ENCODE results near the gene IGSF6. TPM values are rescaled to one million over a fixed set of nuclear protein-coding genes. Genes with fewer than 3 reads are reported as not detected.

IGSF6 gene
- total and polyA plus RNA-seq, 2 of the 13 experiments (the other 11 are each of a cell fraction or from before 2014, with no cell fraction given): not detected

DNA sequence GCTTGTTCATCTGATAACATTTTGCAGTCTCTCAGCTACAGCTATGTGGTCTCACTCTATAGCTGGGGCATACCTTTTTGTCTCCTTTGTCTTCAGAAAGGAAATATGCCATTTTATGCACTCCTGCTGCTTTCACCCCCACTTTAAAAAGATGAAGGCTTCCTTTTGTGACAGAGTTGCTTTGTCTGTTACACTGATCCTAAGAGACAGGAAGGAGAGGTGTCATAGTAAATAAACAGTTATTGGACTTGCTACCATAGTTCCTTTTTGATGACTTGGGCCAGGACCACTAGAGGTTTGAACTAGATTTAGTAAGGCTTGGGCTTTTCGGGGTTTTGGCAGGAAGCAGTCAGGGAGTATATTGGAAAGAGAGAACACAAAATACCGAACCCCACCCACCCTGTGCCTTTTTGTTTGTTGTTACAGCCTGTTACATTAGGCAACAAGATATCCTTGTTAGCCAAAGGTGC lies 54.8 kb downstream of the IGSF6 start (continued):
- TF ChIP-seq SOX6 (IDR thresholded peaks at IDR 0.05): no peak
- TF ChIP-seq SOX6 (CRISPR knock-in tag; IDR thresholded peaks at IDR 0.05): peak; percentile 38; the same call in 1 of the 2 replicates
- TF ChIP-seq, protein P1, sequence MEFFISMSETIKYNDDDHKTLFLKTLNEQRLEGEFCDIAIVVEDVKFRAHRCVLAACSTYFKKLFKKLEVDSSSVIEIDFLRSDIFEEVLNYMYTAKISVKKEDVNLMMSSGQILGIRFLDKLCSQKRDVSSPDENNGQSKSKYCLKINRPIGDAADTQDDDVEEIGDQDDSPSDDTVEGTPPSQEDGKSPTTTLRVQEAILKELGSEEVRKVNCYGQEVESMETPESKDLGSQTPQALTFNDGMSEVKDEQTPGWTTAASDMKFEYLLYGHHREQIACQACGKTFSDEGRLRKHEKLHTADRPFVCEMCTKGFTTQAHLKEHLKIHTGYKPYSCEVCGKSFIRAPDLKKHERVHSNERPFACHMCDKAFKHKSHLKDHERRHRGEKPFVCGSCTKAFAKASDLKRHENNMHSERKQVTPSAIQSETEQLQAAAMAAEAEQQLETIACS (CRISPR knock-in tag; IDR thresholded peaks at IDR 0.05): peak; percentile 39; the same call in 1 of the 2 replicates
- TF ChIP-seq ELF3 (CRISPR knock-in tag; IDR thresholded peaks at IDR 0.05): peak; percentile 30; the same call in 1 of the 2 replicates
- TF ChIP-seq SAP130 (CRISPR knock-in tag; IDR thresholded peaks at IDR 0.05; ENCODE audit: low read depth): peak; percentile 53
- TF ChIP-seq SALL2 (CRISPR knock-in tag; IDR thresholded peaks at IDR 0.05): no peak
- TF ChIP-seq SOX5 (CRISPR knock-in tag; IDR thresholded peaks at IDR 0.05; ENCODE audit: borderline replicate concordance): peak; percentile 83
- TF ChIP-seq, protein P2, sequence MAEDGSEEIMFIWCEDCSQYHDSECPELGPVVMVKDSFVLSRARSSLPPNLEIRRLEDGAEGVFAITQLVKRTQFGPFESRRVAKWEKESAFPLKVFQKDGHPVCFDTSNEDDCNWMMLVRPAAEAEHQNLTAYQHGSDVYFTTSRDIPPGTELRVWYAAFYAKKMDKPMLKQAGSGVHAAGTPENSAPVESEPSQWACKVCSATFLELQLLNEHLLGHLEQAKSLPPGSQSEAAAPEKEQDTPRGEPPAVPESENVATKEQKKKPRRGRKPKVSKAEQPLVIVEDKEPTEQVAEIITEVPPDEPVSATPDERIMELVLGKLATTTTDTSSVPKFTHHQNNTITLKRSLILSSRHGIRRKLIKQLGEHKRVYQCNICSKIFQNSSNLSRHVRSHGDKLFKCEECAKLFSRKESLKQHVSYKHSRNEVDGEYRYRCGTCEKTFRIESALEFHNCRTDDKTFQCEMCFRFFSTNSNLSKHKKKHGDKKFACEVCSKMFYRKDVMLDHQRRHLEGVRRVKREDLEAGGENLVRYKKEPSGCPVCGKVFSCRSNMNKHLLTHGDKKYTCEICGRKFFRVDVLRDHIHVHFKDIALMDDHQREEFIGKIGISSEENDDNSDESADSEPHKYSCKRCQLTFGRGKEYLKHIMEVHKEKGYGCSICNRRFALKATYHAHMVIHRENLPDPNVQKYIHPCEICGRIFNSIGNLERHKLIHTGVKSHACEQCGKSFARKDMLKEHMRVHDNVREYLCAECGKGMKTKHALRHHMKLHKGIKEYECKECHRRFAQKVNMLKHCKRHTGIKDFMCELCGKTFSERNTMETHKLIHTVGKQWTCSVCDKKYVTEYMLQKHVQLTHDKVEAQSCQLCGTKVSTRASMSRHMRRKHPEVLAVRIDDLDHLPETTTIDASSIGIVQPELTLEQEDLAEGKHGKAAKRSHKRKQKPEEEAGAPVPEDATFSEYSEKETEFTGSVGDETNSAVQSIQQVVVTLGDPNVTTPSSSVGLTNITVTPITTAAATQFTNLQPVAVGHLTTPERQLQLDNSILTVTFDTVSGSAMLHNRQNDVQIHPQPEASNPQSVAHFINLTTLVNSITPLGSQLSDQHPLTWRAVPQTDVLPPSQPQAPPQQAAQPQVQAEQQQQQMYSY (CRISPR knock-in tag; IDR thresholded peaks at IDR 0.05): no peak
- TF ChIP-seq ISL2 (CRISPR knock-in tag; IDR thresholded peaks at IDR 0.05): no peak
- no peak for TF ChIP-seq ZNF558 (CRISPR knock-in tag; IDR thresholded peaks at IDR 0.05; ENCODE audit: borderline replicate concordance)
- TF ChIP-seq, protein P3, sequence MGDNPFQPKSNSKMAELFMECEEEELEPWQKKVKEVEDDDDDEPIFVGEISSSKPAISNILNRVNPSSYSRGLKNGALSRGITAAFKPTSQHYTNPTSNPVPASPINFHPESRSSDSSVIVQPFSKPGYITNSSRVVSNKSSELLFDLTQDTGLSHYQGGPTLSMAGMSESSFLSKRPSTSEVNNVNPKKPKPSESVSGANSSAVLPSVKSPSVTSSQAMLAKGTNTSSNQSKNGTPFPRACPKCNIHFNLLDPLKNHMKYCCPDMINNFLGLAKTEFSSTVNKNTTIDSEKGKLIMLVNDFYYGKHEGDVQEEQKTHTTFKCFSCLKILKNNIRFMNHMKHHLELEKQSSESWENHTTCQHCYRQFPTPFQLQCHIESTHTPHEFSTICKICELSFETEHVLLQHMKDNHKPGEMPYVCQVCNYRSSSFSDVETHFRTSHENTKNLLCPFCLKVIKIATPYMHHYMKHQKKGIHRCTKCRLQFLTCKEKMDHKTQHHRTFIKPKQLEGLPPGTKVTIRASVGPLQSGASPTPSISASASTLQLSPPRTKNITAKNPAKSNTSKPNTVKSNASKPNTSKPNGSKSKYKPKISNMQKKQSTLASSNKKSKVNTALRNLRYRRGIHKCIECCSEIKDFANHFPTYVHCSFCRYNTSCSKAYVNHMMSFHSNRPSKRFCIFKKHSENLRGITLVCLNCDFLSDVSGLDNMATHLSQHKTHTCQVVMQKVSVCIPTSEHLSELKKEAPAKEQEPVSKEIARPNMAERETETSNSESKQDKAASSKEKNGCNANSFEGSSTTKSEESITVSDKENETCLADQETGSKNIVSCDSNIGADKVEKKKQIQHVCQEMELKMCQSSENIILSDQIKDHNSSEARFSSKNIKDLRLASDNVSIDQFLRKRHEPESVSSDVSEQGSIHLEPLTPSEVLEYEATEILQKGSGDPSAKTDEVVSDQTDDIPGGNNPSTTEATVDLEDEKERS (CRISPR knock-in tag; IDR thresholded peaks at IDR 0.05): peak; percentile 23; the same call in 1 of the 2 replicates
- TF ChIP-seq GFI1 (CRISPR knock-in tag; IDR thresholded peaks at IDR 0.05; ENCODE audit: borderline replicate concordance): no peak
- TF ChIP-seq, protein P4, sequence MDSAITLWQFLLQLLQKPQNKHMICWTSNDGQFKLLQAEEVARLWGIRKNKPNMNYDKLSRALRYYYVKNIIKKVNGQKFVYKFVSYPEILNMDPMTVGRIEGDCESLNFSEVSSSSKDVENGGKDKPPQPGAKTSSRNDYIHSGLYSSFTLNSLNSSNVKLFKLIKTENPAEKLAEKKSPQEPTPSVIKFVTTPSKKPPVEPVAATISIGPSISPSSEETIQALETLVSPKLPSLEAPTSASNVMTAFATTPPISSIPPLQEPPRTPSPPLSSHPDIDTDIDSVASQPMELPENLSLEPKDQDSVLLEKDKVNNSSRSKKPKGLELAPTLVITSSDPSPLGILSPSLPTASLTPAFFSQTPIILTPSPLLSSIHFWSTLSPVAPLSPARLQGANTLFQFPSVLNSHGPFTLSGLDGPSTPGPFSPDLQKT (CRISPR knock-in tag; IDR thresholded peaks at IDR 0.05; ENCODE audit: borderline replicate concordance): no peak
- TF ChIP-seq ZFP36L1 (CRISPR knock-in tag; IDR thresholded peaks at IDR 0.05): 0 out of 2 replicates have a peak, but pooled peaks have one; percentile 78
- TF ChIP-seq MAFG (CRISPR knock-in tag; IDR thresholded peaks at IDR 0.05): no peak
- no peak for TF ChIP-seq NCOA2 (CRISPR knock-in tag; IDR thresholded peaks at IDR 0.05)
- TF ChIP-seq, protein P5, sequence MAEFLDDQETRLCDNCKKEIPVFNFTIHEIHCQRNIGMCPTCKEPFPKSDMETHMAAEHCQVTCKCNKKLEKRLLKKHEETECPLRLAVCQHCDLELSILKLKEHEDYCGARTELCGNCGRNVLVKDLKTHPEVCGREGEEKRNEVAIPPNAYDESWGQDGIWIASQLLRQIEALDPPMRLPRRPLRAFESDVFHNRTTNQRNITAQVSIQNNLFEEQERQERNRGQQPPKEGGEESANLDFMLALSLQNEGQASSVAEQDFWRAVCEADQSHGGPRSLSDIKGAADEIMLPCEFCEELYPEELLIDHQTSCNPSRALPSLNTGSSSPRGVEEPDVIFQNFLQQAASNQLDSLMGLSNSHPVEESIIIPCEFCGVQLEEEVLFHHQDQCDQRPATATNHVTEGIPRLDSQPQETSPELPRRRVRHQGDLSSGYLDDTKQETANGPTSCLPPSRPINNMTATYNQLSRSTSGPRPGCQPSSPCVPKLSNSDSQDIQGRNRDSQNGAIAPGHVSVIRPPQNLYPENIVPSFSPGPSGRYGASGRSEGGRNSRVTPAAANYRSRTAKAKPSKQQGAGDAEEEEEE (CRISPR knock-in tag; IDR thresholded peaks at IDR 0.05; ENCODE audit: borderline replicate concordance): no peak
- 0 out of 2 replicates have a peak, but pooled peaks have one; percentile 7 for TF ChIP-seq FOXP1 (IDR thresholded peaks at IDR 0.05)
- peak; percentile 56; the same call in 1 of the 2 replicates for TF ChIP-seq FOXP1 (CRISPR knock-in tag; IDR thresholded peaks at IDR 0.05)
- TF ChIP-seq TBX3 (IDR thresholded peaks at IDR 0.05; ENCODE audit: borderline replicate concordance): peak; percentile 64; the same call in 1 of the 2 replicates
- TF ChIP-seq FOXM1 (CRISPR knock-in tag; IDR thresholded peaks at IDR 0.05): no peak
